Activated CD8-positive, alpha-beta memory T cell treated with anti-CD3 and anti-CD28 coated beads for 48 hours (primary cell): ENCODE data around the gene C1orf115.
"Not testable (repeated sequence)": the region's sequence is repeated elsewhere in the genome, so short reads cannot be mapped to it uniquely, and the experiment has no call there.

Experiments
- DNase-seq, 3 experiments: peaks; one replicate each; pipeline ENCODE4 v3.0.0-alpha.2; 2020; ENCODE audit warnings: low read depth in 2 of 3, low spot score in 2 of 3

The C1orf115 gene

DNA sequence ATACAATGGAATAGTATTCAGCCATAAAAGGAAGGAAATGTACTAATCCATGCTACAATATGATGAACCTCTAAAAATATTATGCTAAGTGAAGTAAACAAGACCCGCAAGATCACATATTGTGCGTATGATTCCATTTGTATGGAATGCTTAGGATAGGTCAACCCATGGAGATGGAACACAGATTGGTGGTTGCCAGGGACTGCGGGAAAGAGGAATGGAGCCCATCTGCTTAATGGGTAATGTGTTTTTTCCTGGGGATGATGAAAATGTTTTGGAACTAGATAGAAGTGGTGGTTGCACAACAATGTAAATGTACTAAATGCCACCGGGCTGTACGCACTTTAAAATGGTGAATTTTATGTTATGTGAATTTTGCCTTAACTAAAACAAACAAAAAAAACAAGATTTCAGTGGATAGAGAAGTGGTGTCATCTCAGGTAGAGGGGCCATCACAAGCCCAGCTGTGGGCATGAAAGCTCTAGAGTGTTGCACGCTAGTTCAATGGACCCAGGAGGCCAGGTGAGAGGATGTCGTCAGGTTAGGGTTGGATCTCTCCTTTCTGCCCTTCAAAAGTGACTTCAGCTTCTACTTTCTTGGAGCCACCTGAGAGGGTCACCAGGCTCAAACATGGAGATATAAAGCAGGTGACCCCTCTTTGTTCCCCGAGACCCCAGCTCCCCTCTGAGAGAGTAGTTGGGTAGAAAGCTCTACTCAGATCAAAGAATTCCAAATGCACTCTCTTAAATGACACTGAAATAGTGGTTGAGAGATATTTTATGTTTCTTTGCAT is 2.5 kb downstream of the C1orf115 start:
- DNase-seq = no peak

DNA sequence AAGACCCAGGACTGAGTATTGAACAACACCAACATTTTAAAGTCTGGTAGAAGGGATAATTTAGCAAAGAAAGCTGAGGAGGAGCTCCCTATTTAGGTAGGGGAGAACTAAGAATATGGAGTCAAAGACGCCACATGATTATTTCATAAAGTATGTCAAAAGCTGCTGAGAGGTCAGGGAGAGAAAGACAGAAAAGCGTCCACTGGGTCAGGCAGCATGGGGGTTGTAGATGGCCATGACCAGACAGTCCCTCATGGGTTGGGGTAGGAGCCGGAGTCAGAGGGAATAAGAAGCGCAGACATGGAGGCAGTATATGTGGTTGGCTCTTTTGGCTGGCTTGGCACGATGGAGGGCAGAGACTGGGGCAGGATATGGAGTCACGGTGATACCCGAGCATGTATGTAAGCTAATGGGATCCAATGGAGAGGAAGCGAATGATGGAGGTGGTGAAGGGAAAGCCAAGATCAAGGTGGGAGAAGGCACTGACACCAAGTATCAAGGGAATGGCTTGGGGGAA is 4.8 kb downstream of the C1orf115 start:
- no peak for DNase-seq

DNA sequence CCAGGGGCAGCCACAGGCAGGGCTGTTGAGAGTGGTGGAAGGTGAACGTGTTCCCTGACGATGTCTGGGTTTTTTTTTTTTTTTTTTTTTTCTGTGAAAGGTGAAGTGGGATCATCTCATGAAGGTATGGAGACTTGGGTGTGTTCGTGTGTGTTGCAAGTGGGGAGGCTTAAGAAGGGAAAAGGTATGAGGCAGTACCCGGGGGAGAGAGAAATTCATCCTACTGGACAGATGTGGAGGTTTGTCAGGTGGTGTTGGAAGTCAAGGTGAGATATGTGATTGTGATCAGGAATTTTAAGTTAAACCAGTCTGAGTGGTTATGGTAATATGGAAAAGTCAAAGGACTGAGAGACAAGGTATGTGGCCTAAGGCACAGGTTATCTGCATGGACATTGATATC is 5.3 kb downstream of the C1orf115 start:
- no peak for DNase-seq

DNA sequence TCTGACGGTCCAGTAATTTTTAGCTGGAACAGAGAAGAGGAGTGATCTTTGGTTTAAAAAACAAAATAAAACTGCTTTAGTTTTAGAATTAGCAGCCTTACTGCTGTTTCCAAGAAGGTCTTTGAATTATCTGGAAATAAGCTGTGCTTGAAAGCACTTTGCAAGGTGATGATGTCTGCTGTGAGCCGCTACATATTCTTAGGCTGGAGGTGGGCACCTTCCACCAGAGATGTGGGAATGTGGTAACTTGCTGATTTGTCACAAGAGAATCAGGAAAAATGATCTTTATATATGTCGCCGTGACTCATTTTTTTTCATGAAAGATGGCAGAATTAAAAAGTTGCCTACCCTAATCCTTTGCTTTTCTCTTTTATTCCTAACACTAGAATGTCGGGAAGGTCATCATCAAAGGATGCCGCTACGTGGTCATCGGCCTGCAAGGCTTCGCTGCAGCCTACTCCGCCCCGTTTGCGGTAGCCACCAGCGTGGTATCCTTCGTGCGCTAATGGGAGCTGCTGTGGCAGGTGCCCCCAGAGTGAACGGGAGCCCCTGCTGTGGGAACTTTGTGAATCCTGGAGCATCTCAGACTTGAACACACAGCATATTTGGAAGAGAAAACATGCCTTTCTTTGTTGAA is 6.2 kb downstream of the C1orf115 start:
- DNase-seq = no peak

DNA sequence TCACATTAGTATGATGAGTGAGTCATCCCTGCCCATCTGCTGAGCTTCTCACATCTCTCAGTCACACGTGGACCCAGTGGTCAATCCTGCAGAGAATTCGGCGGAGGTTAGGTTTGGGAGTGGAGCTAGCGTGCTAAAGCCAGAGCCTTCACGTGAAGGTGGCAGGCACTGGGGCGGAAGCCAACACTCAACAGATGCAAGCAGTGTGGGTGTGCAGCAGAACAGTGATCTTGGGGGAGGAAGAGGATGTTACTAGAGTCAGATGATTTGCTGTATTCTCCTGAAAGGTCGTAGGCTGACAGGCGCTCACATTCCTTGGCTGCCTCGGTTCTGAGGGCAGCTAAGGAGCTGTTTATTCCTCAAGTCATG is 6.7 kb downstream of the C1orf115 start:
- no peak for DNase-seq

DNA sequence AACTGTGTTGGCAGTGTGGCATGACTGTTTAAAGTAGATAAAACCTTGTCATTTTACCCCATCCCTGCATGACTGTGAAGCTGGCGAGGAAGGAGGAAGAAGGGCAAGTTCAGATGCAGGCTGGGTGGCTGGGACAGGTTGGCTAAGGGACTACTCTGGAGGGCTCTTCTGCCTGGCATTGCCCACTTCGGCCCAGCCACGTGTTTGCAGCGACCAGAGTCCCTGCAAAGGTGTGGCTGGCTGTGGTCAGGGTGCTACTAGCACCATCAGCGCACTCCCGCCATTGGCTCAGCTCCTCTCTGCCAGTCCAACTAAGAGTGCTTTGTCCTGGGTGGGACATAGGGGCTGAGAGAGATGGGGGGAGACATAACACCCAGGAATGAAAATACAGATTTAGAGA is 7.2 kb downstream of the C1orf115 start:
- DNase-seq = no peak

DNA sequence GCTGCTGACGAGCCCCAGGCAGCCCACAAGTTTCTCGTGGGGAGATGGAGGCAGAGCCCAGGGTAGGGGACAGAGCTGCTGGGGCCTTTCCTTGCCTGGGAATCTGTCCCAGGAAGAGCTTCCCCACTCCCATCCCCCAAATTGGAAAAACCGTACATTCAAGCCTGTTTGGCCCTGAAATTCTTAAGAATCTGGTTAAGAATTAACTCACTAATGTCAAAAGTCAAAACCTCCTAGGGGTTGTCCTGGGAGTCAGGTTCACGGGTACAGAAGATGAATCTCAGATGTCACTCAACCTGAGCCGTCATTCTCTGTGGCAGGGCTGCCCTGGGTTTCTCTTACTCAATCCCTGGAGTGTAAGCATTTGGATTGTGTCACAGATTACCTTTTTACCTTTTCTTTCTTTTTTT is 8.4 kb downstream of the C1orf115 start:
- DNase-seq = no peak

DNA sequence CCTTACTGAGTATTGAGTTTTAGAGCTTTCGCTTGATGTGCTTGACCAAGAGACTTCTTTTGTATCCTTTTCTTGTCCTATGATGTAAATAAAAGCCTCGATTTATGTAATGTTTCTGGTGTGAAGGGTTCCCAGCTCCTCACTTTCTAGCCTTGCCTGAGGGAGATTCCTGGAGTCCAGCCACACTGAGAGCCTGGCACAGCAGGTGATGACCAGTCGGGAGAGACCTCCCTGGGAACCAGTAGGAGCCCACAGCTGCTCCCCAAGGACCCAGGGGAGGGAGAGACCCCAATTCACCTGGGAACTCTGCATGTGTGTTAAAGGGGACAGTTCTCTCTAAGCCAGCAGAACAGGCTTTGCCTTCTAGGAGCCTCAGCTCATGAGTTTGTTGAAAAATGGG is 8.9 kb downstream of the C1orf115 start:
- DNase-seq = no peak

DNA sequence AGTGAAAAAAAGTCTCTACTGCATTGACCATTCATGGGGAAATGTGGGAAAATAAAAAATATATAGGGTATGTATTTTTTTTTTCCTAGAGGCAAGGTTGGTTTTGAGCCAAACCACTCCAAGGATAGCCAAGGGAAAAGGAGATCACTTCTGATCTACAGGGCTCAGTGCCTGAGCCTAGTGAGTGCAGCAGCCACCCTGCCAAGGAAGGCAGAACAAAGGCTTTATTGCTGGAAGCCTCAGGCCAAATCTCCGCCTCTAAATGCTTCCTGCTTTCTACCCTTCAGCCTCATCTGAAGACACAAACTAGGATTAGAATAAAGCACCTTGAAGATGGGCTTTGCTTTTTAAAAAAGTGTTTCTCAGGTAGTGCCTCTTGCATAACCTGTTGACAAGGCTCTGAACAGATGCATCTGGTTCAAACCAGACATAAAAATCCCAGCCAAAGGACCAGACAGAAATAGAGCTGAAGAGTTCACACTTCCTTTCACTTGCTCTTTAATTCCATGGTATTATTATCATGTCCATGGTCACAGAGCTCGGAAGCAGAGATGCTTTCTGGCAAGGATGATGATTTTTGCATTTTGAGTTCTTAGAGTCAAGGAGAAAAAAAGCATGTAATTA is 10.5 kb downstream of the C1orf115 start:
- DNase-seq = no peak

DNA sequence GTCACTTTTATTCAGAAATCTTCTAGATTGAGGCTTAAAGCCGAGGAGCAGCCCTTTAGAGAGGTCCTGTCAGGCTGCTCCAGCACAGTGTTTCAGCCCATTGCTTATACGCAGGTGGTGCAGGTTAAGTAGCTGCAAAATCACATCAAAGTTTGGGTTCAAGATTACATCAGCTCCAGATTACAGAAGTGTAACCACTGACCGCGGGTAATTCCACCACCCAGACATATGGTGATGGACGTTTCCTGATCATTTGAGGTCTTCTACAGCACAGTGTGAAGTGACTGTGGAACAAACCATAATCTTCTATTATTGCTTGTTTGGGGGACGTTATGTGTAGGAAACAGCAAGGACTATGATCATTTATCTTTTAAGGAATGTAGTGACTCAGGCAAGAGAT is 11.8 kb downstream of the C1orf115 start:
- no peak for DNase-seq

DNA sequence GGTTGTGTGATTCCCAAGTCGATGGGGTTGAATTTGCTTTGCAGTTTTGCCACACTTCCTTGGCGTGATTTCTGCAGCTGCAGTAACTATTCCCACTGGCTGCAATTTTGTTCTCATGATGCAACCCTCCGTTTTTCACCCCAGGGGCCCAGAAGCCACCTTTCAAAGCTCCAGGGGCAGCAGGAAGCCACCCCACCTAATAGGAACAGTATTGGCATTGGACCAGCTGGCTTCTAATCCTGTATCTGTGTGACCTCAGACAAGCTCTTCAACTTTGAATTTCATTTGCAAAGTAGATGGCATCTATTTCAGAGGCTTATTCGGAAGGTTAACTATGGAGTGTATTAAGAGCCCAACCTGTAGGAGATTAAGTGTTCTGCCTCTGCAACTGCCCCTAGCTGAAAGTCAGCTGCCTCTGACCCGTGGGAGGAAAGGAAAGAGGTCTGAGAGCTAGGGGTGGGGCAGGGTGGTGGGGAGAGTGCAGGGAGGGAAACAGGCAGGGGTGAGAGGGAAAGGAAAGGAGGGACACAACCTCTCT is 12.6 kb downstream of the C1orf115 start:
- DNase-seq = no peak

DNA sequence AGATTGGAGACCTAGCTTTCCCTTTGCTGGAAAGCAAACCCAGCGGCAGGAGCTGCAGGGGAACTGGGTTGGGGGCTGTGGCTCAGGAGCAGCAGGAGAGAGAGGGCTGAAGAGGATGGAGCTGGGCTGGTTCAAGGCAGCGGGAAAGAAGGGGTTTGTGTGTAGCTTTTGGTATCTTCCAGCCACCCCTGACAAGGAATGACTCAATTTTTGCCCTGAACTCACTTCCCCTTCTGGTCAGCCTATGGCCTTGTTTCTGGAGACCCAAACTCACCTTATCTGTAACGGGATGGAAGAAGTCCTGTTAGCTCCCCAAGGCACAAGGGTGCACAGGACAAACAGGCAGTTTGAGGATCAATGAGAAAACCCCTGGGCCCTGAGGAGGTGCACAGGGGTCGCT is 13.1 kb downstream of the C1orf115 start:
- DNase-seq = no peak

DNA sequence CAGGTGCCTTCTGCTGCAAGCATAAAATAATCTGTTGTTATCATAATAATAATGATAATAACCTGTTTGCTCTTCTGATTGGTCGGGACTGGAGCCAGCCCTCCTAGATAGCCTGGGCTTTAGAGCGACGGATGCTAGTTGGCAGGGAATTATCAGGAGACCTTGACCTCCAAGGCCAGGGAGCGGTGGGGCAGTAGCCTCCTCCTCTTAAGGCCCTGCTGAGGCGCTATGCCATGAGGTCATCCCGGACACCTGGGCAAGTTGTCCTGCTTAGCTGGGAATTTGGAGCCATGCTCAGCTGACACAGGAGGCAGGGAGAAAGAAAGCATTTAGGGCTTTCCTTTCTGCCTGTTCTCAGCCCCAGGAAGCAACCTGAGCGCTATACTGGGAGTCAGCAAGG is 15.6 kb downstream of the C1orf115 start:
- DNase-seq = no peak

DNA sequence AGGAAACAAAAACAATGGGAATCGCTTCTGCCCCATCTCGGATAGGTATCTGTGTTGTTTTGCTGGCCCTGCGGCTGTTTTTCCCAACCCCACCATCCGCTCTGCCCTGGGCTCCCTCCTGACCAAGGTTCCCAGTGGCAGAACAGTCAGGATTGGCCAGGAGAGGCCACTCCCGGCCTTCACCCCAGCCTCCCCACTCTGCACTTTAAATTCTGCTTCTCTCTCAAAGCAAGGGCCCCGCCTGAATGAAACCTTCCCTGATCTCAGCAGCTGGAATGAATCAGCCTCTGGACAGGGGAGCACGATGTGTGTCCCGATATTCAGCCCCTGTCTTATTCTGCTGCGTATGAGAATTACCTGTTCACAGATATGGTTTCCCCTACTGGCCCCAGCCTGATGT is 16.3 kb downstream of the C1orf115 start:
- no peak for DNase-seq

DNA sequence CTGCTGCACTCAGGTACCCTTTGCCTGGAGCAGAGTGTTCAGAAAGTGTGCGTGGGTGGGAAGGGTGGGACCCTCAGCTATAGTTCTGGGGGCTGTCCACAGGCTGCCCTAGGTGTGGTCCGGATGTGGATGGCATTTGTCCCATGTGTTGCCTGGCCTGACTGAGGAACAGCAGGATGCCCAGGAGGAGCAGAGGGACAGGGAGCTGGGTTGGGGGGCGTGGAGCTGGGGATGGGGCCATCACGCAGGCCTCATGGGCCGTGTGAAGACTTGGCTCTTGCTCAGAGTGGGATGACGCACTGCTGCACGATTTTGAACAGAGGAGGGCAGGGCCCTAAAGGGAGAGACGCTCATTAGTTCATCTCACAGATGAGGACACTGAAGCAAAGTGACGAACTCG is 17.0 kb downstream of the C1orf115 start:
- DNase-seq = no peak

DNA sequence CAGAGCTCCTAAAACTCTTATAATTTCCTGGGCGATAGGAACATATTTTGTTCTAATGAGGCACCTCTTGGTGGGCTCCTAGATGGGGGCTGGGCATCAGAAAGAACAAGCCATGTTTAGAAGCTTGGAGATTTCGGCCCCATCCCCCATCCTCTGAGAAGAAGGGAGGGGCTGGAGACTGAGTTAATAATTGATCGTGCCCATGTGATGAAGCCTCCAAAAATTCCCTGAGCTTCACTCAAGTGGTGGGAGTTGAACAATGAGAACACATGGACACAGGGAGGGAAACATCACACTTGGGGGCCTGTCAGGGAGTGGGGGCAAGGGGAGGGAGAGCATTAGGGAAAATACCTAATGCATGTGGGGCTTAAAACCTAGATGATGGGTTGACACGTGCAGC is 18.1 kb downstream of the C1orf115 start:
- DNase-seq = no peak

DNA sequence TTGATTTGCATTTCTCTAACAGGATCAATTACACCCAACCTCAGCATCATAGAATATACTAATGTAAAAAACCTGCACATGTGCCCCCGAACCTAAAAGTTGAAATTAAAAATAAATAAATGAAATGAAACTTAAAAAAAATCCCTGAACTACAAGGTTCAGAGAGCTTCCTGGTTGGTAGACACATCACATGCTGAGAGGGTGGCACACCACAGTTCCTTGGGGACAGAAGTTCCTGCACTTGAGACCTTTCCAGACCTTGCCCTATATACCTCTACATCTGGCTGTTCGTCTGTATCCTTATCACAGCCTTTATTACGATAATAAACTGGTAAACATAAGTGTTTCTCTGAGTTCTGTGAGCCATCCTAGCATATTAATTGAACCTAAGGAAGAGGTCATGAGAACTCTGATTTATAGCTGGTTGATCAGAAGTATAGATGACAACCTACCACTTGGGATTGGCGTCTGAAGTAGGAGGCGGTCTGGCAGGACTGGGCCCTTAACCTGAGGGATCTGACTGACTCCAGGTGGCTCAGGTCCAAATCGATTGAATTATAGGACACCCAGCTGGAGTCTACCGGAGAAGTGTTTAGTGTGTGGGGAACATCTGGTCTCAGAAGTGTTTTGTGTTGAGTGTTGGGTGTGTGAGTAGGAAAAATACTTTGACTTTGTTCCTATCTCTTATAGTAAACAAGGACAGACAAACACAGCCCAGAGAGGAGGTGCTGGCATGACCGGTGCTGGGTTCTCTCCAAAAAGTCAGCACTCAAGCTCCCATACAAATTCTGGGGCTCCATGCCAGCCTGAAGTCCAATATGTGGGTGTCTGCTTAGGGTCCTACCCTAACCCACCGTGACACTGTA is 19.0 kb downstream of the C1orf115 start:
- no peak for DNase-seq

DNA sequence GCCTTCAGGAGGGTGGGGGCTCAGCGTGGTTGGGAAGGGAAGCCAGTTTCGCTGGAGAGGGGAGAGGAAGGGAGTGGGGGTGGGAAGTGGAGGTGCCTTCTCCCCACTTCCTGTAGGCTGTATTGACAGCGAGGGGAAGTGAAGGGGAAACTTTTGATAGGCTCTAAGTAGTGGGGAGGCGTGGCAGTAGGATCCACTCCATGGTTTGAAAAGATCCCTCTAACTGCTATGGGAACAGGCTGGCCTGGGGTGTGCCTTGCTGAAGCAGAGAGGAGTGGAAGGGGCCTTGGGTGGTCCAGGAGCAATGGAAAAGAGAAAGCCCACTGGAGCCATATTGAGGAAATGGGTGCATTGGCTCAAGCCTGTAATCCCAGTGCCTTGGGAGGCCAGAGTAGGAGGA is 20.2 kb downstream of the C1orf115 start:
- DNase-seq = no peak

DNA sequence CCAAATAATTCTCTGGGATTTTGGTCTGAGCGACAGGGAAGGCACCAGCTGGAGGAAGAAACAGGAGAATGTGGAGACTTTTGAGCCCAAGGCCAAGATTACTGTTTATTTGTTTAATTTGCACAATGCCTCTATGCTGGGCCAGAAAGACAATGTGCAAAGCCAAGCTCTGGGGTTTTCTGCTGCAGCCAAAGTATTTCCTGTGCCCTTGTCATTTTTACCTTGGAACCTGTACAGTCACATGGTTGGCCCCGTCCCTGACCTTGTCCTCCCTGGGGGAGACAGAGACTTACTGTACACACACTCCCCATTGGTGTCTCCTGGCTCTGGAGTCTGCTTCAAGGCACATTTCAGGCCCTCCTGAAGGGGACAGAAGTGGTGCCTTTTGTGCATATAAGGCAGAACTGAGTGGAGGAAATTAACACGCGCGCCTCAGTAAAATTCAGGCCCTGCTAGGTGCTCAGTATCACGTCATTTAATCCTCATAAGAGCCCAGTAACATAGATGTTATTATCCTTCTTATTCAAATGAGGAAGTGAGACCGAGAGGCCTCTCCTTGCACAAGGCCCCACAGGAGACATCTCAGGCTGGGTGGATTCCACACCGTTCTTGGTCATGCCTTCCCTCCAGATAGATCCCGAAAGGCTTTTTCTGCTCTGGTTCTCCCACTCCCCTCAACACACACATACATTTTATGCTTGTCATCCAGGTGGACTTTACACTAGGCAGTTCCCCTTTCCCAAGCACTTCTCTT is 21.1 kb downstream of the C1orf115 start:
- no peak for DNase-seq

DNA sequence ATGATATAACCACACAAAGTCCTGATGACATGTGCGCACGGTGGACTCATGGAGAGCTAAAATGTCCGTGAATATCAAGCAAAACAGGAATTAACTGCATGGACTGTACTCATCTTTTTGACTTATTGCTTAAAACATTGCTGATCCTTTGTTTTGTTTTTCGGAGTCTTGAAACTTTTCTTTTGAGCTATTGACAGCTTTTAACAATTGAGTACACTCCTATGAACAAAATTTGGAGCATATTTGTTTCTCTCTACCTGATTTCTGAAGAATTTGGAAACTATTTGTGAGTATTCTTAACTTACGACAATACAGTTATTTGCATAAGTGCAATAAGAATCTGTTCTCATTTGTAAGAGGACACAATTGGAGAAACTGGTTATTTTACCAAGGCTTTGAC is 25.8 kb downstream of the C1orf115 start:
- DNase-seq = not testable (repeated sequence)
